Hepatocyte (in vitro differentiated cells): ENCODE data around the gene TOP2A. TPM values are rescaled to one million over a fixed set of nuclear protein-coding genes. Genes with fewer than 3 reads are reported as not detected.
"Not testable (repeated sequence)": the region's sequence is repeated elsewhere in the genome, so short reads cannot be mapped to it uniquely, and the experiment has no call there.

Source experiments
- DNase-seq: peaks from one replicate; pipeline ENCODE4 v3.0.0-alpha.2; 2016; ENCODE audit warnings: low spot score
- H2AFZ ChIP-seq: fragments of 200-600 bp; sonication (generic); 2 replicates; pipeline ENCODE4 v1.6.0; 2016; ENCODE audit warnings: antibody characterized with exemption, mild to moderate bottlenecking
- H3K27ac ChIP-seq: fragments of 200-600 bp; sonication (generic); 2 replicates; pipeline ENCODE4 v1.5.1; 2016; ENCODE audit warnings: mild to moderate bottlenecking
- H3K27me3 ChIP-seq: fragments of 200-600 bp; sonication (generic); 2 replicates; pipeline ENCODE4 v1.6.1; 2016
- H3K36me3 ChIP-seq: fragments of 200-600 bp; sonication (generic); replicated peaks from 2 replicates; pipeline ENCODE4 v1.5.1; 2016; ENCODE audit warnings: low read depth; ENCODE audit not compliant: insufficient read depth
- H3K4me1 ChIP-seq: fragments of 200-600 bp; sonication (generic); 2 replicates; pipeline ENCODE4 v1.5.1; 2016; ENCODE audit warnings: mild to moderate bottlenecking, moderate library complexity; ENCODE audit not compliant: insufficient read depth
- H3K4me2 ChIP-seq: fragments of 200-600 bp; sonication (generic); 2 replicates; pipeline ENCODE4 v1.6.0; 2016
- H3K4me3 ChIP-seq: fragments of 200-600 bp; sonication (generic); 2 replicates; pipeline ENCODE4 v1.5.1; 2016; ENCODE audit warnings: mild to moderate bottlenecking
- H3K79me2 ChIP-seq: fragments of 200-600 bp; sonication (generic); 2 replicates; pipeline ENCODE4 v1.6.0; 2017; ENCODE audit warnings: mild to moderate bottlenecking
- H3K9me2 ChIP-seq: fragments of 200-600 bp; sonication (generic); replicated peaks from 2 replicates; pipeline ENCODE4 v1.6.0; 2017; ENCODE audit warnings: mild to moderate bottlenecking; ENCODE audit not compliant: insufficient read depth
- H3K9me3 ChIP-seq: fragments of 200-600 bp; sonication (generic); 2 replicates; pipeline ENCODE4 v1.5.1; 2016; ENCODE audit warnings: low read depth, mild to moderate bottlenecking
- H4K20me1 ChIP-seq: fragments of 200-600 bp; sonication (generic); 2 replicates; pipeline ENCODE4 v1.6.0; 2016; ENCODE audit warnings: mild to moderate bottlenecking; ENCODE audit not compliant: insufficient read depth, poor library complexity, severe bottlenecking
- EZH2 ChIP-seq: fragments of 200-600 bp; sonication (generic); IDR thresholded peaks from 2 replicates; pipeline ENCODE4 v1.6.1; 2016; ENCODE audit warnings: antibody characterized with exemption, mild to moderate bottlenecking, borderline replicate concordance
- EZH2phosphoT487 ChIP-seq: fragments of 200-600 bp; sonication (generic); IDR thresholded peaks from one replicate; pipeline ENCODE4 v1.6.1; 2018; ENCODE audit warnings: antibody characterized with exemption, mild to moderate bottlenecking, low read depth, moderate library complexity; ENCODE audit not compliant: unreplicated experiment, severe bottlenecking
- WGBS: methylation state at CpG from one replicate; pipeline ENCODE4 v1.1.6; 2016; ENCODE audit warnings: low lambda C conversion rate; ENCODE audit errors: missing lambda C conversion rate; 5-methylcytosine and 5-hydroxymethylcytosine counted together
- polyA plus RNA-seq: library from polyadenylated mRNA; unstranded; fragments of >200 nt; fragmentation: Nextera tagmentation; extraction: Ambion mirVana; gene quantifications from 2 replicates; pipeline ENCODE4 v1.2.1, GENCODE V29; 2016
- total RNA-seq: library from RNA; depleted of rRNA; stranded (reverse); fragments of >200 nt; gene quantifications from 2 replicates; pipeline ENCODE4 v1.2.3, GENCODE V29; 2014
- TF ChIP-seq, protein P1 (sequence below): fragments of 200-600 bp; sonication (generic); IDR thresholded peaks from 2 replicates; pipeline ENCODE4 v1.5.1; 2016; ENCODE audit warnings: antibody characterized with exemption, mild to moderate bottlenecking; ENCODE audit not compliant: poor library complexity

TOP2A gene
- total and polyA plus RNA-seq, 2 experiments from 2014 or later = 21.3 to 37.4 TPM

GRCh38 chr17:40374821-40375498 lies 42.7 kb downstream of the TOP2A start:
- TF ChIP-seq EZH2 = no peak
- TF ChIP-seq, protein P1, sequence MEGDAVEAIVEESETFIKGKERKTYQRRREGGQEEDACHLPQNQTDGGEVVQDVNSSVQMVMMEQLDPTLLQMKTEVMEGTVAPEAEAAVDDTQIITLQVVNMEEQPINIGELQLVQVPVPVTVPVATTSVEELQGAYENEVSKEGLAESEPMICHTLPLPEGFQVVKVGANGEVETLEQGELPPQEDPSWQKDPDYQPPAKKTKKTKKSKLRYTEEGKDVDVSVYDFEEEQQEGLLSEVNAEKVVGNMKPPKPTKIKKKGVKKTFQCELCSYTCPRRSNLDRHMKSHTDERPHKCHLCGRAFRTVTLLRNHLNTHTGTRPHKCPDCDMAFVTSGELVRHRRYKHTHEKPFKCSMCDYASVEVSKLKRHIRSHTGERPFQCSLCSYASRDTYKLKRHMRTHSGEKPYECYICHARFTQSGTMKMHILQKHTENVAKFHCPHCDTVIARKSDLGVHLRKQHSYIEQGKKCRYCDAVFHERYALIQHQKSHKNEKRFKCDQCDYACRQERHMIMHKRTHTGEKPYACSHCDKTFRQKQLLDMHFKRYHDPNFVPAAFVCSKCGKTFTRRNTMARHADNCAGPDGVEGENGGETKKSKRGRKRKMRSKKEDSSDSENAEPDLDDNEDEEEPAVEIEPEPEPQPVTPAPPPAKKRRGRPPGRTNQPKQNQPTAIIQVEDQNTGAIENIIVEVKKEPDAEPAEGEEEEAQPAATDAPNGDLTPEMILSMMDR = no peak
- no peak for TF ChIP-seq EZH2phosphoT487
- Histone ChIP-seq H2AFZ (no peak overlapping the region), H3K27ac (no peak overlapping the region), H4K20me1 (no peaks in the 10 kb centered on the region), H3K36me3 (no peaks in the 10 kb centered on the region), H3K79me2 (no peaks in the 10 kb centered on the region), H3K4me3 (no peak overlapping the region), H3K4me1 (no peaks in the 10 kb centered on the region), H3K4me2 (no peak overlapping the region), H3K27me3 (no peaks in the 10 kb centered on the region), H3K9me3 (no peaks in the 10 kb centered on the region), H3K9me2 (no peaks in the 10 kb centered on the region)
- DNase-seq = no peak
- 91% methylated on average over 14 of the region's 14 CpGs for WGBS

- Histone ChIP-seq H2AFZ (no peak overlapping the region), H3K27ac (no peak overlapping the region), H3K4me3 (no peak overlapping the region), H3K79me2 (no peaks in the 10 kb centered on the region), H3K4me1 (no peaks in the 10 kb centered on the region), H3K27me3 (no peaks in the 10 kb centered on the region), H3K9me2 (no peaks in the 10 kb centered on the region), H3K4me2 (no peak overlapping the region), H3K36me3 (no peaks in the 10 kb centered on the region), H3K9me3 (no peaks in the 10 kb centered on the region), H4K20me1 (no peaks in the 10 kb centered on the region)
- no peak for DNase-seq
- TF ChIP-seq EZH2phosphoT487 = no peak
- no peak for TF ChIP-seq EZH2
- TF ChIP-seq, protein P1 = no peak
- WGBS = 89% methylated on average over 8 of the region's 8 CpGs
Measured at GRCh38 chr17:40373999-40374398, 43.7 kb downstream of the TOP2A start.

GRCh38 chr17:40373324-40373723 lies 44.4 kb downstream of the TOP2A start:
- H3K9me2 ChIP-seq = no peaks in the 10 kb centered on the region
- H3K27ac ChIP-seq = no peak overlapping the region
- no peaks in the 10 kb centered on the region for H3K27me3 ChIP-seq
- DNase-seq = no peak
- H3K4me2 ChIP-seq = no peak overlapping the region
- no peaks in the 10 kb centered on the region for H3K9me3 ChIP-seq
- no peak overlapping the region for H3K4me3 ChIP-seq
- no peaks in the 10 kb centered on the region for H4K20me1 ChIP-seq
- H3K4me1 ChIP-seq = no peaks in the 10 kb centered on the region
- WGBS = 84% methylated on average over 4 of the region's 4 CpGs
- no peaks in the 10 kb centered on the region for H3K36me3 ChIP-seq
- H2AFZ ChIP-seq = no peak overlapping the region
- H3K79me2 ChIP-seq = no peaks in the 10 kb centered on the region
- TF ChIP-seq EZH2 (no peak), EZH2phosphoT487 (no peak)
- TF ChIP-seq, protein P1 = no peak

- not testable (repeated sequence) for H4K20me1 ChIP-seq, H3K4me3 ChIP-seq, DNase-seq, H3K4me2 ChIP-seq, H3K27ac ChIP-seq, H3K27me3 ChIP-seq, H2AFZ ChIP-seq, H3K36me3 ChIP-seq, H3K4me1 ChIP-seq, H3K79me2 ChIP-seq, H3K9me2 ChIP-seq, H3K9me3 ChIP-seq
- WGBS = 50% methylated on average over 4 of the region's 4 CpGs
Measured at GRCh38 chr17:40372644-40373043, 45.1 kb downstream of the TOP2A start.
